WERI-Rb-1 (cell line): ENCODE data around the gene TSR3.
A peak's percentile ranks its signal among the peaks of the same experiment; 100 is the strongest.

Experiments
- DNase-seq: peaks from one replicate; pipeline ENCODE4 v3.0.0-alpha.2; 2020
- H3K27ac ChIP-seq: fragments of 250-450 bp; sonication (Bioruptor Pico); 2 replicates; pipeline ENCODE4 v1.5.1; 2020; ENCODE audit warnings: mild to moderate bottlenecking, moderate library complexity
- H3K27me3 ChIP-seq: fragments of 250-450 bp; sonication (Bioruptor Pico); 2 replicates; pipeline ENCODE4 v1.5.1; 2021; ENCODE audit warnings: mild to moderate bottlenecking, low read depth, moderate library complexity; ENCODE audit not compliant: insufficient read depth, severe bottlenecking
- H3K36me3 ChIP-seq: fragments of 250-450 bp; sonication (Bioruptor Pico); 2 replicates; pipeline ENCODE4 v1.5.1; 2020; ENCODE audit warnings: mild to moderate bottlenecking, moderate library complexity
- H3K4me3 ChIP-seq: 2 replicates; pipeline ENCODE4 v1.5.1; 2011; ENCODE audit warnings: low read depth, mild to moderate bottlenecking, control low read depth, low read length
- H3K9me3 ChIP-seq: fragments of 250-450 bp; sonication (Bioruptor Pico); 2 replicates; pipeline ENCODE4 v1.5.1; 2021; ENCODE audit warnings: mild to moderate bottlenecking, moderate library complexity; ENCODE audit not compliant: severe bottlenecking
- CTCF ChIP-seq: IDR thresholded peaks from 2 replicates; pipeline ENCODE4 v1.5.1; 2011; ENCODE audit warnings: low read depth, mild to moderate bottlenecking, control low read depth, inconsistent platforms, low read length

The TSR3 gene

DNA sequence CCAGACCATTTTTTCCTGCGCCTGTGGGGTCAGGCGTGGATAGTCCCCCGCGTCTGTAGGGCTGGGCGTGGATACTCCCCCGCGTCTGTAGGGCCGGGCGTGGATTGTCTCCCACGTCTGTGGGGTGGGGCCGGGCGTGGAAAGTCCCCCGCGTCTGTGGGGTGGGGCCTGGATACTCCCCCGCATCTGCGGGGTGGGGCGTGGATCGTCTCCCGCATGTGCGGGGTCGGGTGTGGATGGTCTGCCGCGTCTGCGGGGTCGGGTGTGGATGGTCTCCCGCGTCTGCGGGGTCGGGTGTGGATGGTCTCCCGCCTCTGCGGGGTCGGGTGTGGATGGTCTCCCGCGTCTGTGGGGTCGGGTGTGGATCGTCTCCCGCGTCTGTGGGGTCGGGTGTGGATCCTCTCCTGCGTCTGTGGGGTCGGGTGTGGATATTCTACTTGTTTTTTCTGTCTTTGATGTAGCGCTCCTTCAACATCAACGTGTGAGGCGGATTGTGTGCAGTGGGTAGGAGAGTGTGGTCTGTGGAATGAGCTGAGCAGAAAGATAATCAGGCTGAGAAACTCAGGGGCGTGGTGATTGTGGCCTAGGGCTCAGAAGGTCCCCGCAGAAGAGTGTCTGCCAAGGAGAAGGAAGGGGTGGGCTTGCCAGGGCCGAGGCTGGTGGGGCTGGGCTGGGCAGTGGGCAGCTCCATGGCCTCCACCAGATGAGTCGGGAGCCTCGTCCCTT, 3.3 kb upstream of the TSR3 start:
- H3K27ac ChIP-seq, result no peak overlapping the region
- peaks cover 7% of the 10 kb centered on the region for H3K36me3 ChIP-seq
- H3K4me3 ChIP-seq, result no peak overlapping the region
- H3K27me3 ChIP-seq, result no peaks in the 10 kb centered on the region
- H3K9me3 ChIP-seq, result no peaks in the 10 kb centered on the region
- TF ChIP-seq CTCF, result no peak
- DNase-seq, result no peak

DNA sequence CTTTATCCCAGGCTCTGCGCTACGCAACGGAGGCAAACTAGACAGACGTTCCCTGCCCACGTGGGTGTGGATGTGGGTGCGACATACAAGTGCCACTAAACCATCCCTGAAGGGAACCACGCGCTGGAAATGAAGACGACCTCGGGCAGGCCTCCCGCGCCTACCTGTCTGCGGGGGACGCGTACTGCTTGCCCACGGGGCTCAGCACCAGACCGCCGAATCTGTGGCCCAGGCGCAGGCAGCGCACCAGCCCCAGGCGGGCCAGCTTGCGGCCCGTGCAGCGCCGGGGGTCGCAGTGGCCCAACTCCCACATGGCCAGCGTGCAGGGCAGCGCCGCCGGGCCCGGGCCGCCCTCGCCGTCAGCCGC, 480 bp downstream of the TSR3 start:
- Histone ChIP-seq H3K9me3 (no peaks in the 10 kb centered on the region), H3K27ac (peak overlapping the region; percentile 52), H3K36me3 (peaks cover 24% of the 10 kb centered on the region), H3K4me3 (peak overlapping the region; percentile 92), H3K27me3 (no peaks in the 10 kb centered on the region)
- TF ChIP-seq CTCF, result no peak
- no peak for DNase-seq

DNA sequence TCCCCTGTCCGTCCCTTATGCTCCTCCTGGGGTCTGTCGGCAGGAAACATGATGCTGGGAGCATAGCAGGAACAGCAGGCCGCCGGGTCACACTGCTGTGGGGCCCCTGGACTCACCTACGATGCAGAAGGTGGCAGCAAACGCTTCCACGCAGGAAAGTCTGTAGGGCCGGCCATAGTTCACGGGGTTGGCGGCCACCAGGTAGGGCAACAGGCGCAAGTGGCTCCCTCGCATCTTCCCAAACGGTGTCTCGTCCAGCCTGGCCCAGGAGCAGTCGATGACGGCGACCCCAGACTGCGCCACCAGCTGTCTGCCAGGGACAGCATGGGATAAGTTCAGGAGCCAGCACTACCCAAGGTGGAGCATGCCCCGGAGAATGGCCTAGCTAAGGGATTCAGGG, 987 bp downstream of the TSR3 start:
- peaks cover 24% of the 10 kb centered on the region for H3K36me3 ChIP-seq
- no peaks in the 10 kb centered on the region for H3K9me3 ChIP-seq
- peak overlapping the region; percentile 92 for H3K4me3 ChIP-seq
- no peaks in the 10 kb centered on the region for H3K27me3 ChIP-seq
- H3K27ac ChIP-seq, result no peak overlapping the region
- no peak for DNase-seq
- no peak for TF ChIP-seq CTCF

DNA sequence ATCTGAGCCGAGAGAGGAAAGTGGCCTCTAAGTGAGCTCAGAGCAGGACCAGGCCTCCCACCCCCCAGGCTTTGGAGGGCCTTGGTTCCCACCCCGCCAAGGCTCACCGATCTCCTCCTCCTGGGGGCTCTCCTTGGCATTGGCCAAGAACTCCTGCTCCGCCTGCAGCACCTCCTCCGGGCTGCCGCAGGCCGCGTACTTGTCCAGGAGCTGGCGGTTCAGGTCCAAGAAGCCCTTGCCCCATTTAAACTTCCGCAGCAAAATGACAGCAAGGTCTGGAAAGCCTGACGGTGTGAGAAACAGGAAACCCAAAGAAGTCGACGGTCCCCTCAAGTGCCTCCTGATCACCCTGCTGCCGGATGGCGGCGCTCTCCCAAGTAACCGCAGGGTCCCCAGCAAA, 1.7 kb downstream of the TSR3 start:
- no peaks in the 10 kb centered on the region for H3K27me3 ChIP-seq
- H3K27ac ChIP-seq, result no peak overlapping the region
- H3K4me3 ChIP-seq, result no peak overlapping the region
- H3K36me3 ChIP-seq, result peaks cover 24% of the 10 kb centered on the region
- TF ChIP-seq CTCF, result no peak
- no peaks in the 10 kb centered on the region for H3K9me3 ChIP-seq
- DNase-seq, result no peak

- TF ChIP-seq CTCF, result no peak
- no peak overlapping the region for H3K27ac ChIP-seq
- no peaks in the 10 kb centered on the region for H3K27me3 ChIP-seq
- H3K9me3 ChIP-seq, result no peaks in the 10 kb centered on the region
- no peak for DNase-seq
- peaks cover 24% of the 10 kb centered on the region for H3K36me3 ChIP-seq
- no peak overlapping the region for H3K4me3 ChIP-seq
Measured at GRCh38 chr16:1349351-1349750, 2.3 kb downstream of the TSR3 start.

- H3K27ac ChIP-seq, result no peak overlapping the region
Measured at GRCh38 chr16:1348926-1349325, 2.8 kb downstream of the TSR3 start.

More at GRCh38 chr16:1348926-1349325, 2.8 kb downstream of the TSR3 start:
- H3K36me3 ChIP-seq, result peaks cover 24% of the 10 kb centered on the region
- DNase-seq, result no peak
- no peak overlapping the region for H3K4me3 ChIP-seq
- no peak for TF ChIP-seq CTCF
- H3K27me3 ChIP-seq, result no peaks in the 10 kb centered on the region
- no peaks in the 10 kb centered on the region for H3K9me3 ChIP-seq
